NCI-H526 treated with DMSO at 0.1 percent for 48 hours (cell line): ENCODE data around the gene STARD8.

ENCODE experiments used
- DNase-seq: peaks from one replicate; lab custom pipeline; 2025; lab: John Stamatoyannopoulos, UW

The STARD8 gene

GRCh38 chrX:68693481-68694434 is 46.3 kb downstream of the STARD8 start:
- DNase-seq = no peak

GRCh38 chrX:68694435-68695205 is 47.2 kb downstream of the STARD8 start:
- no peak for DNase-seq

GRCh38 chrX:68695206-68695845 is 47.9 kb downstream of the STARD8 start:
- DNase-seq = no peak

GRCh38 chrX:68696267-68696990 is 49.0 kb downstream of the STARD8 start:
- DNase-seq = no peak

- no peak for DNase-seq
Observed at GRCh38 chrX:68697036-68697435, 49.6 kb downstream of the STARD8 start.

GRCh38 chrX:68697465-68698125 is 50.1 kb downstream of the STARD8 start:
- no peak for DNase-seq

GRCh38 chrX:68698942-68699341 is 51.5 kb downstream of the STARD8 start:
- no peak for DNase-seq

- no peak for DNase-seq
Observed at GRCh38 chrX:68699960-68700746, 52.7 kb downstream of the STARD8 start.

- no peak for DNase-seq
Observed at GRCh38 chrX:68703369-68703768, 55.9 kb downstream of the STARD8 start.

- DNase-seq = no peak
Observed at GRCh38 chrX:68703846-68704245, 56.4 kb downstream of the STARD8 start.

- no peak for DNase-seq
Observed at GRCh38 chrX:68705986-68706385, 58.5 kb downstream of the STARD8 start.

GRCh38 chrX:68708503-68709290 is 61.2 kb downstream of the STARD8 start:
- DNase-seq = no peak

GRCh38 chrX:68710870-68711576 is 63.6 kb downstream of the STARD8 start:
- DNase-seq = no peak

- no peak for DNase-seq
Observed at GRCh38 chrX:68711845-68712244, 64.4 kb downstream of the STARD8 start.

- no peak for DNase-seq
Observed at GRCh38 chrX:68714856-68715255, 67.4 kb downstream of the STARD8 start.

- no peak for DNase-seq
Observed at GRCh38 chrX:68717196-68717595, 69.7 kb downstream of the STARD8 start.

- DNase-seq = no peak
Observed at GRCh38 chrX:68717663-68718442, 70.4 kb downstream of the STARD8 start.

- DNase-seq = no peak
Observed at GRCh38 chrX:68718443-68718820, 71.0 kb downstream of the STARD8 start.
